HL-60 (cell line): ENCODE data around the gene TMEM151B.
"Not testable (repeated sequence)": the region's sequence is repeated elsewhere in the genome, so short reads cannot be mapped to it uniquely, and the experiment has no call there.

Experiments
- DNase-seq, 2 experiments: peaks; one replicate each; pipeline ENCODE4 v3.0.0-alpha.2; 2010 to 2020; ENCODE audit warnings: low read depth in 1 of 2, low spot score in 1 of 2
- H3K27ac ChIP-seq: fragments of 250-450 bp; sonication (Bioruptor Pico); replicated peaks from 2 replicates; pipeline ENCODE4 v1.5.1; 2020; ENCODE audit warnings: mild to moderate bottlenecking, moderate library complexity
- H3K27me3 ChIP-seq: fragments of 250-450 bp; sonication (Bioruptor Pico); 2 replicates; pipeline ENCODE4 v1.5.1; 2021; ENCODE audit warnings: mild to moderate bottlenecking, moderate library complexity; ENCODE audit not compliant: insufficient read depth, poor library complexity, severe bottlenecking
- H3K4me3 ChIP-seq: replicated peaks from 2 replicates; pipeline ENCODE4 v1.5.1; 2011; ENCODE audit warnings: mild to moderate bottlenecking, control low read depth, low read length; ENCODE audit not compliant: insufficient read depth
- CTCF ChIP-seq: IDR thresholded peaks from one replicate; pipeline ENCODE4 v1.5.1; 2011; ENCODE audit warnings: low read length, control low read depth, inconsistent platforms; ENCODE audit not compliant: insufficient read depth
- GABPA ChIP-seq: IDR thresholded peaks from 2 replicates; pipeline ENCODE4 v1.6.1; 2012; ENCODE audit warnings: low read depth
- POLR2AphosphoS5 ChIP-seq: IDR thresholded peaks from 2 replicates; pipeline ENCODE4 v1.6.1; 2012; ENCODE audit warnings: low read depth
- REST ChIP-seq: IDR thresholded peaks from 2 replicates; pipeline ENCODE4 v1.6.1; 2012; ENCODE audit warnings: low read depth; ENCODE audit not compliant: insufficient replicate concordance
- SPI1 ChIP-seq: IDR thresholded peaks from 2 replicates; pipeline ENCODE4 v1.6.1; 2012; ENCODE audit warnings: low read depth, mild to moderate bottlenecking, borderline replicate concordance

Gene TMEM151B

GRCh38 chr6:44342052-44342451 lies 71.8 kb downstream of the TMEM151B start:
- Histone ChIP-seq H3K4me3 (peak overlapping the region; percentile 35), H3K27ac (no peak overlapping the region), H3K27me3 (no peaks in the 10 kb centered on the region)
- peak in 1 of 2 experiments; percentile 69 for DNase-seq
- TF ChIP-seq POLR2AphosphoS5 (no peak), GABPA (no peak), SPI1 (no peak), REST (no peak), CTCF (no peak)

GRCh38 chr6:44342489-44342888 lies 72.2 kb downstream of the TMEM151B start, which contains the start of gene SPATS1:
SPATS1 (plus strand) TSS chr6:44342650; CDS start chr6:44343096, 446 bp downstream.
- no peak within 1 kb of the TSS for H3K27ac ChIP-seq
- H3K27me3 ChIP-seq, result no peaks in the 10 kb centered on the region
- TF ChIP-seq POLR2AphosphoS5, result no peak
- peak within 1 kb of the TSS; percentile 35 for H3K4me3 ChIP-seq
- DNase-seq, result peak in 1 of 2 experiments; percentile 29

GRCh38 chr6:44346818-44347217 lies 76.6 kb downstream of the TMEM151B start:
- not testable (repeated sequence) for H3K4me3 ChIP-seq, H3K27ac ChIP-seq, H3K27me3 ChIP-seq, DNase-seq

- no peak for DNase-seq
- Histone ChIP-seq H3K4me3 (no peak overlapping the region), H3K27ac (no peak overlapping the region), H3K27me3 (no peaks in the 10 kb centered on the region)
- TF ChIP-seq POLR2AphosphoS5, result no peak
Measured at GRCh38 chr6:44349904-44350649, 79.8 kb downstream of the TMEM151B start.

- not testable (repeated sequence) for H3K4me3 ChIP-seq, DNase-seq, H3K27ac ChIP-seq, H3K27me3 ChIP-seq
Measured at GRCh38 chr6:44350650-44350994, 80.4 kb downstream of the TMEM151B start.

GRCh38 chr6:44352259-44352658 lies 82.0 kb downstream of the TMEM151B start:
- no peak overlapping the region for H3K27ac ChIP-seq
- no peak for DNase-seq

More at GRCh38 chr6:44352259-44352658, 82.0 kb downstream of the TMEM151B start:
- Histone ChIP-seq H3K27me3 (no peaks in the 10 kb centered on the region), H3K4me3 (no peak overlapping the region)
- no peak for TF ChIP-seq CTCF
- no peak for TF ChIP-seq REST
- no peak for TF ChIP-seq POLR2AphosphoS5
- TF ChIP-seq SPI1, result no peak
- no peak for TF ChIP-seq GABPA
